GM18505 (cell line): ENCODE results near the gene ANKDD1B.
A peak's percentile ranks its signal among the peaks of the same experiment; 100 is the strongest.

ENCODE experiments used
- ATAC-seq: cut with Tn5 transposase; IDR thresholded peaks from one replicate; pipeline ENCODE4 v1.9.1; 2021; ENCODE audit not compliant: unreplicated experiment
- POLR2A ChIP-seq: IDR thresholded peaks from 4 replicates; pipeline ENCODE4 v1.6.1; 2011; ENCODE audit warnings: borderline replicate concordance; ENCODE audit not compliant: insufficient read depth, insufficient read length; ENCODE audit errors: extremely low read depth

Gene ANKDD1B

GRCh38 chr5:75659791-75660450 lies 48.7 kb downstream of the ANKDD1B start:
- no peak for ATAC-seq
- TF ChIP-seq POLR2A, result no peak

DNA sequence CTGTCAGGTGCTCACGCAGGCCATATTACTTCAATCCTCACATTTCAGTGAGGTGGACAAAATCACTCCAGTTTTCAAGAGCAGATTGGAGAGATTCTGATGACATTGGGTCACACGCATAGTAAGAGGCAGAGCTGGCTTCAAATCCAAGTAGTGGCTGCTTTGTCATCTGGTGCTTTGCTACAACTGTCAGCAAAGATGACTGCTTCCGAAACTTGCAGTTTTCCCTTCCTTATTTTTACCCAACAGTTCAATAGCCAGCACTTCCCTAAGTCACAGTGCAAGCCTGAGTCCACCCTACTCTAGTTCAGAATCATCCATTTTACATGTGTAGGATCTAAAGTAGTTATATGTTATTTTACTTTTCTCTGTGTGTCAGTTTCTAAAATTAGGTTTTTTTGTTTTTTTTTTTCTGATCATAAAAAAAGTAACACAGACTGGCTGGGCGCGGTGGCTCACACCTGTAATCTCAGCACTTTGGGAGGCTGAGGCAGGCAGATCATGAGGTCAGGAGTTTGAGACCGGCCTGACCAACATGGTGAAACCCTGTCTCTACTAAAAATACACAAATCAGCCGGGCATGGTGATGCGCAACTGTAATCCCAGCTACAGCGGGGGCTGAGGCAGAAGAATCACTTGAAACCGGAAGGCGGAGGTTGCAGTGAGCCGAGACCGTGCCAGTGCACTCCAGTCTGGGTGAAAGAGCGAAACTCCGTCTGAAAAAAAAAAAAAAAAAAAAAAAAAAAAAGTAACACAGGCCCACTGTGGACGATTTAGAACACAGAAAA lies 49.6 kb downstream of the ANKDD1B start:
- TF ChIP-seq POLR2A, result no peak
- ATAC-seq, result no peak

DNA sequence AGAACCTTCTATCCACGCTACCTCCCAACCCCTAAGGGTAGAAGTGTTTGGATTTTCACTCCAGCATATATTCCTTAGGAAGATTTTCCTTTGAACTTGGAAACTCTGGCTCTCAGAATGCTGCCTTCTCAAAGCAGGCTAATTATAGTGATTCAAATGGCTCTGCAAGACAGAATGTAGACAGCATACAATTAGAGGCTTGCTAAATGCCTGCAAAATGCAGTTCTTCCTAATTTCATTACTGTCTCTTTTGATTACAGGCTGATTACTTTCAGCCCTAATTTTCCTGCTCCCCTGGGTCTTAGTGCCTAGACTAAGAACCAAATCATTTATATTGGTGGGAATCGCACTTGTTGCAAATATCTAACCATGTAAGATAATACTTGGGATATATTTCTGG lies 50.8 kb downstream of the ANKDD1B start:
- TF ChIP-seq POLR2A, result no peak
- no peak for ATAC-seq

DNA sequence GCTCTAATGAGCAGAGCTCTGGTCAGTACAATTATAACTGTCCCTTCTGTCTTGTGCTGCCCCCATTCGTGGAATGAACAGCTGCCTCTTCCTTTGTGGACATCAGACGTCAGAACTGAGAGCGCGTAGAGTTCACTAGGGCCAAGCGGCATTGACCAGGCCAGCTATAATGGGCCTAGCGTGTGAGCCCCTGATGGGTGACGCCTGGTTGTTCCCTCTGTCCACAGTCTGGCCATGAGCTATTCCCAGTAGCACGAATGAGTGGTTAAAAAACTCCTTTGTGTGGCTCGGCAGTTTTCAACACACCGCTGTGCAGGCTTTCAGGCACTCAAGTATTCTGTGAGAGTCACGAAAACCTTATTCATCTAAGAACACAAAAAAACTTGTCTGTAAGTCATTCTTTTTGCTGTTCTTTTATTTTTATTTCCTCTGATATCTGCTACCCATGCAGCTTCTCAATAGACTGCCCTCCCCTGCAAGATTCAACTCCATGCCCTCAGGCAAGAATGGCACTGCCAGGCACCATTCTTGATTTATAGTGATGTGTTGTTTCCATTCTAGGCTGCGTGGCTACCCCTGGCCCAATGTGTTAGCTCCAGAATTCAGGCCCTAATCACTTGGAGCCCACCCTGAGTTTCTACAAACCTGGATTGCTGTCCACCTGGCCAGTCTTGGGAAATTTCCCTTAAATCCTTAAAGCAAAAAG lies 52.5 kb downstream of the ANKDD1B start:
- no peak for ATAC-seq
- TF ChIP-seq POLR2A, result no peak

DNA sequence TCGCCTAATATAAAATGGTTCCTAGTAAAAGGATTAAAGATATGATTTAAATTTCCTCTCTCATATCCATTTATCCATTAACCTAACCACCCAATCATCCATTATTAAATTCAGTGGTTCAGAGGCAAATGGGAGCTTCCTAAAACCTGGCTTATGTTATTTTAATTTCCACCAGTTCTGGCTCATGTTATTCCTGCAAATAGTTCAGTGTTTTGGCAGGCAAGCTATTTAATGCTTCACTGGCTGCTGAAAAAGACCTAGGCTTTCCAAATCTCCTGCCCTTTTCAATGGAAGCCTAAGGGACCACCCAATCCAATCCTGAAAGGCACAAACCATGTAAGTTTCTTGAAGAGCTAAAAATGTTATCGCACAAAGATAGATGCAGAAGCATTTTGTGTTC lies 53.7 kb downstream of the ANKDD1B start:
- ATAC-seq, result no peak
- TF ChIP-seq POLR2A, result no peak

DNA sequence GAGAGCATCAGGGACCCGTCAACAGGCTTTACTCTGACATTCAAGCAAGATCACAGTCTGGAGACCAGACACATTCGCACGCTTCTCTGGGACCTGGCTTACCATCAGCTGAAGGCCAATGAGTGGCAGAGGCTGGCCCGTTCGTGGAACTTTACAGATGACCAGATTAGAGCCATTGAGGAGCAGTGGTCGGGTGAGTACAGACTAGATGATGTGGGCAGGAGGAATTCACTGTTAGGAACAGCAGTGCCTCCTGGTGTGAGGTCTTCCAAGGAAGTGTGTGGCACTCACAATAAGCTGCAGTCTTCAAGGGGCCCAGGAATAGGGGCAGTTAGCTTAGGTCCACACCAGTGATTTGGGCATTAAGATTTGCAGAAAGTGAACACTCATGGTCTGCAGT lies 55.5 kb downstream of the ANKDD1B start:
- no peak for ATAC-seq
- TF ChIP-seq POLR2A, result no peak

DNA sequence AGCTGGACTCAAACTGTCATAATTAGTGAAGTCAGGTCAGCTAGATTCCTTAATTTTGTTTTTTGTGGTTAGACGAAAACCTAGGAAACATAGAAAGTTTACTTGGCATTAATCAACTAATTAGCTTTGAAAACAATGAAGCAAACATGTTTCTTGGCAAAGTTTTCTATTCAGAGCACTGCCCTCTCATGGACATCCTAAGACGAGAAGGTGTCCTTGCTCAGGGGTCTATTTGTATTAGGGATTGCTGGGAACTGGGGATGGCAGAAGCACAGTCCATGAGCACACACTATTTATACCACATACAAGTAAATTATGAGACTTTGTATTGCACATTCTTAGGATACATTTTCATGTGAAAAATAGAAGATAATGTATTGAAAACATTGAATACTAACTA lies 56.3 kb downstream of the ANKDD1B start:
- no peak for ATAC-seq

DNA sequence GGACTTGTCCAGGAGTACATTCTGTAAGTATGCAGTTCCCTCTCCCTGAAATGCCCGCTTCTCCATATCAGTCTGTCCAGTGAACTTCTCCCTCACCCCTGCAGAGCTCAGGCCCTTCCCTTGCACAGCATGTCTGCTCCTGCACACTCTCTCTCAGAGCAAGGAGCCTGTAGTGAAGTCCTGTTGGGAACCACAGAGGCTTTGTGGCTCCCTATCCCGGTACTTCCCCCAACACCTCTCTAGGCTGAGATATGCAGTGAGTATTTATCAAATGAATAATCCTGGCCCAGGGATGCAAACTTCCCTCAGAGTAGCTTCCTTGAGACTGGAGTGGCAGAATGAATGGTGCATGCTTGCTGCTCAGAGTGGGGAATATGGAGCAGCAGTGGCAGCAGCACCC lies 57.2 kb downstream of the ANKDD1B start:
- no peak for ATAC-seq
- TF ChIP-seq POLR2A, result no peak

More for the DNA sequence above, 56.3 kb downstream of the ANKDD1B start:
- no peak for TF ChIP-seq POLR2A

GRCh38 chr5:75668977-75669689 lies 57.9 kb downstream of the ANKDD1B start:
- peak; percentile 87 for ATAC-seq
- peak; percentile 69 for TF ChIP-seq POLR2A

DNA sequence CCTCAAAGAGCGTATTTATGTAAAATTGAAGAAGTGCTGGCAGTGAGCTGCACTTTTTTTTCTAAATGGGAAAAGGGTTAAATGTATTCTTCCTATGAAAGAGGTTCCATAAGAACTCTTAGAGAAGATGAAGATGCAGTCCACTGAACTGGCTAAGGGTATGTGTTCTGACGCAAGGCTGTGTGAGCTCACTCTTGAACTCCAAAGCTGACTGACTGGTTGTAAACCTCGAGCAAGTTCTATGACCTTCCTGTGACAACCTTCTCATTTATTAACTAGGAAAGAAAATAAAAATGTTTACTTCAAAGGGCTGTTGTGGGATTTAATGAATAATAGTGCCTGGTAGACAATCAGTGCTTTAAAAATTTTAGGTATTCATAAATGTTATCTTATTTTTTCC lies 59.3 kb downstream of the ANKDD1B start:
- no peak for ATAC-seq
- TF ChIP-seq POLR2A, result no peak

- TF ChIP-seq POLR2A, result no peak
- no peak for ATAC-seq
Observed at GRCh38 chr5:75671506-75671905, 60.3 kb downstream of the ANKDD1B start.

- no peak for TF ChIP-seq POLR2A
- no peak for ATAC-seq
Observed at GRCh38 chr5:75672616-75673015, 61.4 kb downstream of the ANKDD1B start.

- ATAC-seq, result no peak
Observed at GRCh38 chr5:75675783-75676182, 64.5 kb downstream of the ANKDD1B start.

More at GRCh38 chr5:75675783-75676182, 64.5 kb downstream of the ANKDD1B start:
- no peak for TF ChIP-seq POLR2A
